LNCaP clone FGC (cell line): ENCODE measurements around the gene CDK14.

Experiments
- DNase-seq: peaks from one replicate; pipeline ENCODE4 v3.0.0-alpha.2; 2011; ENCODE audit warnings: low read depth
- H3K4me3 ChIP-seq: 2 replicates; pipeline ENCODE4 v1.5.1; 2011; ENCODE audit warnings: mild to moderate bottlenecking, low read depth, low read length, control low read depth
- CTCF ChIP-seq: IDR thresholded peaks from 2 replicates; pipeline ENCODE4 v1.5.1; 2012; ENCODE audit warnings: mild to moderate bottlenecking; ENCODE audit not compliant: control insufficient read depth, insufficient read depth; ENCODE audit errors: extremely low read depth

The CDK14 gene

GRCh38 chr7:90686146-90686545 is 90.0 kb downstream of the CDK14 start:
- no peak for DNase-seq
- TF ChIP-seq CTCF, result no peak
- no peak overlapping the region for H3K4me3 ChIP-seq

- H3K4me3 ChIP-seq, result no peak overlapping the region
- no peak for DNase-seq
- TF ChIP-seq CTCF, result no peak
Observed at GRCh38 chr7:90688810-90689209, 92.7 kb downstream of the CDK14 start.

GRCh38 chr7:90689260-90689659 is 93.1 kb downstream of the CDK14 start:
- TF ChIP-seq CTCF, result no peak

GRCh38 chr7:90690159-90690858 is 94.2 kb downstream of the CDK14 start:
- no peak for DNase-seq
- TF ChIP-seq CTCF, result no peak
- no peak overlapping the region for H3K4me3 ChIP-seq

More at GRCh38 chr7:90689260-90689659, 93.1 kb downstream of the CDK14 start:
- no peak overlapping the region for H3K4me3 ChIP-seq
- DNase-seq, result no peak

GRCh38 chr7:90692396-90692795 is 96.3 kb downstream of the CDK14 start:
- DNase-seq, result no peak

GRCh38 chr7:90692947-90693346 is 96.8 kb downstream of the CDK14 start:
- DNase-seq, result no peak
- TF ChIP-seq CTCF, result no peak

More at GRCh38 chr7:90692396-90692795, 96.3 kb downstream of the CDK14 start:
- no peak for TF ChIP-seq CTCF
- no peak overlapping the region for H3K4me3 ChIP-seq

GRCh38 chr7:90693939-90694338 is 97.8 kb downstream of the CDK14 start:
- TF ChIP-seq CTCF, result no peak
- DNase-seq, result no peak
- H3K4me3 ChIP-seq, result no peak overlapping the region

More at GRCh38 chr7:90692947-90693346, 96.8 kb downstream of the CDK14 start:
- H3K4me3 ChIP-seq, result no peak overlapping the region
